Dendritic cell treated with granulocyte-macrophage colony-stimulating factor and Interleukin-4, amounts not matched to agents 40 ng/mL and 50 ng/mL, for 4 days (primary cell): ENCODE results near the gene CD7.

Experiments
- H3K27ac Mint-ChIP-seq: one replicate; pipeline ENCODE4 v1.8.0; 2022; ENCODE audit warnings: mild to moderate bottlenecking, mixed read lengths
- H3K27me3 Mint-ChIP-seq: one replicate; pipeline ENCODE4 v1.8.0; 2022; ENCODE audit warnings: mild to moderate bottlenecking, mixed read lengths
- H3K36me3 Mint-ChIP-seq: one replicate; pipeline ENCODE4 v1.8.0; 2022; ENCODE audit warnings: low read depth, mixed read lengths
- H3K4me1 Mint-ChIP-seq: one replicate; pipeline ENCODE4 v1.8.0; 2022; ENCODE audit warnings: low read depth, mixed read lengths
- H3K4me3 Mint-ChIP-seq: one replicate; pipeline ENCODE4 v1.8.0; 2022; ENCODE audit warnings: mild to moderate bottlenecking, moderate library complexity, mixed read lengths
- H3K9me3 Mint-ChIP-seq: one replicate; pipeline ENCODE4 v1.8.0; 2022; ENCODE audit warnings: mixed read lengths
- intact Hi-C: fragments of 100-400 bp; cut with micrococcal nuclease; formaldehyde crosslinking; loops from one replicate; pipeline ENCODE4 v1.15.0; 2022

The CD7 gene

DNA sequence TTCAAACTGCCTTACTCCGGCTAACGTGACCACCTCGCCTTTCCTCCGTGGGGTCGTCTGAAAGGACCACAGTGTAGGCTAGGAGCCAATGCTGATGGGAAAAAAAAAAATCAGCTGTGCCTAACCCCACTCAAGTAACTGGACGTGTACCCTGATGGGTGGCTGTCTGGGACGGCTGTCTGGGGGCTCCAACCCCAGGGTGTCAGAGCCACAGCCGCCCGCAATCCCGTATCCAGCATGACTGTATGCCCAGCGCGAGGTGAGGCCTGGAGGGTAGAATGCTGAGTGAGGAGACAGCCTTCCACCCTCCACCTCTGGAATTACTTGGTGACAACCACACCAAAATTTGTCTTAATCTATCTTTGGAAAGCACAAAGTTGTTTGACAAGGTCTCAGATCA is 46.8 kb downstream of the CD7 start:
- H3K4me1 Mint-ChIP-seq: peaks cover 76% of the 10 kb centered on the region
- H3K27me3 Mint-ChIP-seq: no peaks in the 10 kb centered on the region
- peaks cover 79% of the 10 kb centered on the region for H3K36me3 Mint-ChIP-seq
- peak overlapping the region; percentile 41 for H3K27ac Mint-ChIP-seq
- no peaks in the 10 kb centered on the region for H3K9me3 Mint-ChIP-seq
- H3K4me3 Mint-ChIP-seq: peak overlapping the region; percentile 7
- intact Hi-C loops: no loop called here

DNA sequence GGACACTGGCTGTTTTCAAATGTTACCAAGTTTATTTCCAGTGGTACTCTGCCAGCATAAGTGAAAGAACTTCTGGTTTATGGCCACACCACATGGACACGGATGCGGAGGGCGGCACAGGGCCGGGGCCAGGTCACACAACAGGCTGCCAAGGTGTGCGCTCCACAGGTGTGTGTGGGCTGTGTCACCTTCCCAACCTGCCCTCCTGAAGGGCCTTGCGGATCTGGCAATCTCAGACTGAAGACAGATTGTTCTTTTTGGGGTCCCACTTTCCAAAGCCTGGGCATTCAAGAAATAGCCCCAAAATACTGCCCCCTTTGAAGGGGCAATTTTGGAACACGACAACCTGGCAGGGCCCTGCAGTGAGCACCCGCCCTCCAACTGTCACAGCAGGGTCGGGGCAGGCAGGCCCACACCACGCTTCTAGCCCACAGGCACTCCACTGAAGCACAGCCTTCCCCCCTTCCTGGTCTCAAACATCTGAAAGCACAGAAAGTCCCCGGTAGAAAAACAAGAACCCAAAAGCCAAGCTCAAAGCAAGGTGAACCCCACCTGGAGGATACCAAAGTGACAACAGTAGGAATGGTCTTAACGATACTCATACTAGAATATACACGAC is 47.4 kb downstream of the CD7 start:
- H3K4me3 Mint-ChIP-seq: peak overlapping the region; percentile 7
- H3K27me3 Mint-ChIP-seq: no peaks in the 10 kb centered on the region
- peaks cover 85% of the 10 kb centered on the region for H3K36me3 Mint-ChIP-seq
- no peaks in the 10 kb centered on the region for H3K9me3 Mint-ChIP-seq
- H3K4me1 Mint-ChIP-seq: peaks cover 73% of the 10 kb centered on the region
- intact Hi-C loops: loop anchor here (10.0 kb wide), 1 partner anchor 45 kb away; the partner anchor contains the start of gene CD7
- H3K27ac Mint-ChIP-seq: peak overlapping the region; percentile 41

DNA sequence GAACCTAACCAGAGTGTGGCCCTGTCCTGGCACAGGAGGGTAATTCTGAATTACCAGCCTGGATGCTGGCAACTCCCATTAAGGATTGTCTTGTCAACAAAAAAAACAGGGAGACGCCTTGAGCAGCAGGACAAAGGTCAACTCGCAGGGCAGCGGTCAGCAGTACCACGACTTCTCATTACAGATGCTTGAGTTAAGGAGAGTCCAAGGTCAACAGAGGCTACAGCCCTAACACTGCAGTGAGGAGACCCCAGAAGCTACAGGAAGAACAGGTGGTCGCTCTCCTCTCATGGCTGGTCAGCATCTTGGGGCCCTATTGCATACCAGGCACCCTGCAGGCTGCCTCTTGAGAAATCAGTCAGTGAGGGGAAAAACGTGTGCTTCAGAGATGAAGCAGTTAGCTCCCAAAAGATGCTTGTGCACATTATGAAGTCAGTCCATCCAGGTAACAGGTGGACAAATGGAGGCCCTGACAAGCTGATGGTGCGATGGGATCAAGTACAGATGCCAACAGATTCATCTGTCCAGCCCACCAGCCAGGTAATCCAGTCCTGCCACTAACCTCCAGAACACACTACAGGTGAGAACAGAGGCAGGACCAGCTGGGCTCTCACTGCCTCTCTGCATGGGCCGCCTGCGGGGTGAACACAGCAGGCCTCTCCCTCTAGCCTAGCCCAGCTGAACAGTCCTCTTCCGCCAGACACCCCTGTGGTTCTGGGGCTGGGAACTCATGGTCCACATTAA is 48.1 kb downstream of the CD7 start:
- Mint-ChIP-seq H3K4me3 (no peak overlapping the region), H3K4me1 (peaks cover 70% of the 10 kb centered on the region), H3K27me3 (no peaks in the 10 kb centered on the region), H3K36me3 (peaks cover 92% of the 10 kb centered on the region), H3K9me3 (no peaks in the 10 kb centered on the region), H3K27ac (peak overlapping the region; percentile 41)
- intact Hi-C loops: loop anchor here (10.0 kb wide), 1 partner anchor 45 kb away; the partner anchor contains the start of gene CD7

DNA sequence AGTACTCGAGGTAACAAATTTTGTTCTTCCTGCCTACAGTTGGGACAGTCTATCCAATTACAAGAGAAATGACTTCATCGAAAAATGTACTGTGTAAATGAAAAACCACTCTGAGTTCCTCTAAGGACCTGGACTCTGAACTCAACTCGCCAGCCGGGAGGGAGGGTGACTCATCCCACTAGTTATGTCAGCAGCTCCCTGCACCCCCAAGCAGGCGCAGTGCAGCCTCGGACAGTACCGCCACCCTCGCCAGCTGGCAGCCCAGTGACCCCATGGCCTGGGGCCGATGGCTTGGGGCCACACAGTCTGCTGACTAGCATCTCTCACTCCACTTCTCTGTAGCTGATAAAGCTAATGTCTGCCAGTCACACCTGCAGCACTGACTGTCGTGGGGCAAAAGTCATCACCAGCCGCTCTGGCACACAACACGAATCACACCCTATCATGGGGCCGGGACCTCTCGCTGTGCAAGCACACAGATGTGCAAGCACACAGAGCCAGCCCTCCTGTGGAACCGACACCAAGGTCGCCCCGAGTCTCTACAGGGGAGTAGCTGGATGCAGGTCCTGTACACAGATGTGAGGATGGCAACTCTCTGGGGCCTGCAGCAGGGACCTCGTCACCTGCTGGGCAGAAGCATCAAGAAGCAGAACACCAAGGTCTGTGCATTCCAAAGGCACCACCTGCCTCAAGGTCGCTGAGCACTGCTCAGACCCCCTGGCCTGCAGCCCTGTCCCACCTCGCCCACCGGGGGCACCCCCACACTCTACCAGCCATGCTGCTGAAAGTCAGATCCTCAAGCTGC is 49.6 kb downstream of the CD7 start:
- peak overlapping the region; percentile 45 for H3K4me3 Mint-ChIP-seq
- peaks cover 70% of the 10 kb centered on the region for H3K4me1 Mint-ChIP-seq
- intact Hi-C loops: loop anchor here (10.0 kb wide), 1 partner anchor 47 kb away; the partner anchor contains the start of gene CD7
- H3K27me3 Mint-ChIP-seq: no peaks in the 10 kb centered on the region
- no peaks in the 10 kb centered on the region for H3K9me3 Mint-ChIP-seq
- peak overlapping the region; percentile 72 for H3K27ac Mint-ChIP-seq
- peaks cover 100% of the 10 kb centered on the region for H3K36me3 Mint-ChIP-seq

DNA sequence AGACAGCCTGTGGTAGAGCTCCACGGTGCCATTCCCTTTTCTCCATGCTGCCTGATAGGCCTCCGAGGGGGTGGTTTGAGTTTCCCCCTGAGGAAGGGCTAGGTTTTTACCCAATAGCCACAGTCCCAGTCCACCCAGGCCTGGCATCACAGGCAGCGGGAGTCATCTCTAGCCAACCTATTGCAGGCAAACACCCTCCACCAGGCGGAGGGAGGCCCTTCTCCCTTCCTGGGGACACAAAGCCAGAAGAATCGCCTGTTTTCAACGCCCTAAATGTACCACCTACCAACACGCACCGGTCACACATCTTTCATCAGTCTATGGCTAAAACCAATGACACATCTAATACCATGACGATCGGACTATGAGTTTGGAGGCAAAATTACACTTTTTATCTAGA is 51.3 kb downstream of the CD7 start:
- H3K4me1 Mint-ChIP-seq: peaks cover 55% of the 10 kb centered on the region
- no peaks in the 10 kb centered on the region for H3K9me3 Mint-ChIP-seq
- H3K4me3 Mint-ChIP-seq: no peak overlapping the region
- H3K27me3 Mint-ChIP-seq: no peaks in the 10 kb centered on the region
- peak overlapping the region; percentile 8 for H3K27ac Mint-ChIP-seq
- H3K36me3 Mint-ChIP-seq: peaks cover 100% of the 10 kb centered on the region
- intact Hi-C loops: loop anchor here (10.0 kb wide), 1 partner anchor 49 kb away; the partner anchor contains the start of gene CD7
